LNCAP (cell line): ENCODE measurements around the gene NID1.

Experiments
- CTCF ChIP-seq: fragments of 450-650 bp; IDR thresholded peaks from 2 replicates; pipeline ENCODE4 v1.5.1; 2017; ENCODE audit warnings: mild to moderate bottlenecking

Gene NID1

DNA sequence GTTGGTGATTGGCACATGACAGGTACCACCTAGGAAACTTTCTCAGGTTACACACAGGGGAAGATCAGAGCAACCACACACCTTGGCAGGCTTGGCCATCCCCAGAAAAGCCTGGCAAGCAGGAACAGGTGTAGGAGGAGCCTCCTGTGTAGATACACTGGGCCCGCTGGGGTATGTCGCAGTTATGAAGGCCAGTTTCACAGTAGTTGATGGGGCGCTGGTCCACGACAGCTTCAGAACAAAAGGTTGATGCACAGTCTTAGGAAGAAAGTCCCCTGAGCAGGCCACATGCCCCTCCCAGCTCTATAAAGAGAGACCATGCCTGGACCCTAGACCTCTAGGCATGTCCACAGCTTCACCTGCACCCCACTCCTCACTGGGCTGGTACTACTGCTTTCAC, 51.6 kb downstream of the NID1 start:
- no peak for TF ChIP-seq CTCF

DNA sequence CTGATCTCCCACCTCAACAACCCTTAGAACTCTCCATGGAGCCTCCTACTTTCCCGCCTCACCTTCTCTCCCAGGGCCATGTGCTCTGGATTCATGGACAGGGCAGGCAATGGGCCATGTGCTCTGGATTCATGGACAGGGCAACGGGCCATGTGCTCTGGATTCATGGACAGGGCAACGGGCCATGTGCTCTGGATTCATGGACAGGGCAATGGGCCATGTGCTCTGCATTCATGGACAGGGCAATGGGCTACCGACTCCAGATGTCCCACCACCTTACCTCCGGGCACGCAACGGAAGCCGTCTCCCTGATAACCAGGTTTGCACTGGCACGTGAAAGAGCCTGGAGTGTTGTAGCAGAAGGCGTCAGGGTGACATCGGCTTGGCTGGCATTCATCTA, 53.2 kb downstream of the NID1 start:
- TF ChIP-seq CTCF = no peak

DNA sequence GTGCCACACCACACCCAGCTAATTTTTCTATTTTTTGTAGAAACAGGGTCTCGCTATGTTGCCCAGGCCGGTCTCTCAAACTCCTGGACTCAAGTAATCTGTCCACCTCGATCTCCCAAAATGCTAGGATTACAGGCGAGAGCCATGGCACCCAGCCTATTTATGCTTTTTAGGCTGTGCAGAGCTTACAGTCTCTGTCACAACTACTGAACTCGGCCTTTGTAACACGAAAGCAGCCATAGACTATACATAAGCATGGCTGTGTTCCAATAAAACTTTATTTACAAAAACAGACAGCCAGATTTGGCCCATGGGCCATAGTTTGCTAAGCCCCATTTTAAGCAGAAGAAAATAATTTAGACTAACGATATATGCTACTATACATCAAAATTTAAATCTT, 54.4 kb downstream of the NID1 start:
- TF ChIP-seq CTCF = no peak

DNA sequence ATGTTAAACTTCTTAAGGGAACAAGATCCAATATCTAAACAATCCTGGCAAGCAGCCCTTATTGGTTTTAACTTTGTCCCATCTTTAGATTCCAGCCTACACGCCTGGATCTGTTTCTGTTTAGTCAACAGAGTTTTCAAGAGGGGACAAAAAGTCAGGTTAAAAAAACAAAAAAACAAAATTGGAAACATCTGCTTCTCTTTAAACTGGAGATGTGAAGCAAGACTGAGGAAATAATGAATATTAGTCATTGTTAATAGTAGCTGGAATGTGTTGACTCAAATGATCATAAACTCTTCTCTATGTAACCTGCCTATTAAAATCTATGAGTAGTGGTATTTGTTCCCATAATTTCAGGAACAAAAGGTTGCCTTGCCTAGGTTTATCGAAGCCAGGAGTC, 55.0 kb downstream of the NID1 start:
- no peak for TF ChIP-seq CTCF

- TF ChIP-seq CTCF = no peak
Measured at GRCh38 chr1:236009191-236009590, 55.7 kb downstream of the NID1 start.

- TF ChIP-seq CTCF = no peak
Measured at GRCh38 chr1:236007781-236008180, 57.1 kb downstream of the NID1 start.

- TF ChIP-seq CTCF = no peak
Measured at GRCh38 chr1:236002572-236002971, 62.3 kb downstream of the NID1 start.

- TF ChIP-seq CTCF = no peak
Measured at GRCh38 chr1:236002025-236002390, 62.9 kb downstream of the NID1 start.
